ENCODE data around the gene NOC2L. TPM values are rescaled to one million over a fixed set of nuclear protein-coding genes. Genes with fewer than 3 reads are reported as not detected.

Gene NOC2L
- total RNA-seq, 1 experiment from 2014 or later: 93.4 TPM

DNA sequence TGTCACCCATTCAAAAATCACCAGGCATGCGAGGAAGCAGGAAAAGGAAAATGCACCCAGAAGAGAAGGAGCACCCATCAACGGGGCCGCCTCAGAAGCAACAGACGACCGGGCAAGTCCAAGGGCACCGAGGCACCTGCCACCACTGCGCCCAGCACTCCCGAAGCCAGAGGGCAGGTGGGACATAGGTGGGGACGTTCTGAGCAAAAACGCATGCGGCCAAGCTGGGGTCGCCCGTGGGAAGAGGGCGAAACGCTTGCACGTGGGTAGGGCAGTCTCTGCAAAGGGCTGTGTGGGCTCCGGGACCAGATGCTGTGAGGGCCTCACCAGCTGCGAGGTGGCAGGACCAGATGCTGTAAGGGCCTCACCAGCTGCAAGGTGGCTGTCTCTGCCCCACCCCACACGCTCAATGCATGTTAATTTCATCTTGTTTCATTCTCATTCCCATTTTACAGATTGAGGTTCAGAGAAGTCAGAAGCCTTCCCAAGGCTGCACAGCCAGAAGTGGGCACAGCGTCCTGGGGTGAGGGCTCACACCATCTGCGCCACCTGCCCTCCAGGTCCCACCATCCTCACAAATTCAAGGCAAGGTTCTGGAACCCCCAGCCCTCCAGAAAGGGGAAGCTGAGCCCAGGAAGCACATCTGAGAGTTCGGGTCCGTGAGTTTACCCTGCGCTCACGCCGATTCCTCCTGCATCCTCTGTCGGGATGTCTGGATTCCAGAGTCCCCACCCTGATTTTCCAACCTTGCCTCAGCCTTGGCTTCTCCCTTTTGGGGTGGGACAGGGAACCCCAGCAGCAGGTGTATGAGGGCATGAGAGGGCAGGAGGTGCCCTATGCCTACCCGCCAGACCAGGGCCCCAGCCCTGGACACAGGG, 43.5 kb downstream of the NOC2L start:
- no TSS peak for BruUV-seq (replicated peaks)
- Histone ChIP-seq H3K27me3 (replicated peaks; ENCODE audit: control insufficient read depth, insufficient read depth, low read length) (no peaks in the 10 kb centered on the region), H3K4me1 (peaks cover 3% of the 10 kb centered on the region), H3K36me3 (ENCODE audit: control insufficient read depth, insufficient read depth, low read length) (no peaks in the 10 kb centered on the region), H3K4me3 (ENCODE audit: low read depth, low read length) (no peak overlapping the region), H3K9me3 (no peaks in the 10 kb centered on the region)
- Mint-ChIP-seq H3K4me1 (ENCODE audit: low read depth, unreplicated experiment) (no peaks in the 10 kb centered on the region), H3K27ac (ENCODE audit: unreplicated experiment) (no peak overlapping the region), H3K27me3 (ENCODE audit: insufficient read depth, unreplicated experiment) (no peaks in the 10 kb centered on the region), H3K9me3 (ENCODE audit: unreplicated experiment) (no peaks in the 10 kb centered on the region), H3K4me3 (ENCODE audit: unreplicated experiment) (no peak overlapping the region), H3K36me3 (ENCODE audit: insufficient read depth, unreplicated experiment) (no peaks in the 10 kb centered on the region)
- intact Hi-C loops (cut with micrococcal nuclease; ENCODE audit: unreplicated experiment): no loop called here
- DNase-seq: peak in 1 of 2 experiments; percentile 21
- ChIA-PET CTCF (no interaction called here), POLR2A (no interaction called here)
- TF ChIP-seq, protein P1, sequence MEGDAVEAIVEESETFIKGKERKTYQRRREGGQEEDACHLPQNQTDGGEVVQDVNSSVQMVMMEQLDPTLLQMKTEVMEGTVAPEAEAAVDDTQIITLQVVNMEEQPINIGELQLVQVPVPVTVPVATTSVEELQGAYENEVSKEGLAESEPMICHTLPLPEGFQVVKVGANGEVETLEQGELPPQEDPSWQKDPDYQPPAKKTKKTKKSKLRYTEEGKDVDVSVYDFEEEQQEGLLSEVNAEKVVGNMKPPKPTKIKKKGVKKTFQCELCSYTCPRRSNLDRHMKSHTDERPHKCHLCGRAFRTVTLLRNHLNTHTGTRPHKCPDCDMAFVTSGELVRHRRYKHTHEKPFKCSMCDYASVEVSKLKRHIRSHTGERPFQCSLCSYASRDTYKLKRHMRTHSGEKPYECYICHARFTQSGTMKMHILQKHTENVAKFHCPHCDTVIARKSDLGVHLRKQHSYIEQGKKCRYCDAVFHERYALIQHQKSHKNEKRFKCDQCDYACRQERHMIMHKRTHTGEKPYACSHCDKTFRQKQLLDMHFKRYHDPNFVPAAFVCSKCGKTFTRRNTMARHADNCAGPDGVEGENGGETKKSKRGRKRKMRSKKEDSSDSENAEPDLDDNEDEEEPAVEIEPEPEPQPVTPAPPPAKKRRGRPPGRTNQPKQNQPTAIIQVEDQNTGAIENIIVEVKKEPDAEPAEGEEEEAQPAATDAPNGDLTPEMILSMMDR (IDR thresholded peaks at IDR 0.05; ENCODE audit: insufficient read depth in 1 of 2, low read depth in 1 of 2, low read length in 1 of 2, severe bottlenecking in 1 of 2, unreplicated experiment in 1 of 2): no peak

DNA sequence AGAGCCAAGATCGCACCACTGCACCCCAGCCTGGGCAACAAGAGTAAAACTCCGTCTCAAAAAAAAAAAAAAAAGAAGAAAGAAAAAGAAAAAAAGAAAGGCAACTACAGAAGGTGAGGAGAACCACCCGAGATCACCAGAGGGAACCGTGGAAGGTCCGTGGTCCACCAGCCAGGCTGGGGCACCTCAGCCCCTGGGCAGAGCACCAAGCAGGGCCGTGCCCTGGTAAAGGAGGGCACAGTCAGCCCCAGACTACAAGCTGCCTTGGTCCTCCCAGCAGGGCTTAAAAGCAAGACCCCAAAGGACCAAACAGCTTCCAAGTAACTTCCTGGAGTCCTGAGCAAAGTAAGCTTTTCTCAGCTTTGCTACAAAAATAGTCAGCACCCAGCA, 44.2 kb downstream of the NOC2L start:
- H3K4me1 Mint-ChIP-seq (ENCODE audit: low read depth, unreplicated experiment): no peaks in the 10 kb centered on the region
- no peaks in the 10 kb centered on the region for H3K9me3 Mint-ChIP-seq (ENCODE audit: unreplicated experiment)
- H3K27ac Mint-ChIP-seq (ENCODE audit: unreplicated experiment): no peak overlapping the region
- Histone ChIP-seq H3K4me3 (ENCODE audit: low read depth, low read length) (no peak overlapping the region), H3K9me3 (no peaks in the 10 kb centered on the region), H3K4me1 (no peaks in the 10 kb centered on the region), H3K27me3 (replicated peaks; ENCODE audit: control insufficient read depth, insufficient read depth, low read length) (no peaks in the 10 kb centered on the region), H3K36me3 (ENCODE audit: control insufficient read depth, insufficient read depth, low read length) (no peaks in the 10 kb centered on the region)
- no peak for DNase-seq
- no peak overlapping the region for H3K4me3 Mint-ChIP-seq (ENCODE audit: unreplicated experiment)
- no peaks in the 10 kb centered on the region for H3K27me3 Mint-ChIP-seq (ENCODE audit: insufficient read depth, unreplicated experiment)
- POLR2A ChIA-PET: no interaction called here
- intact Hi-C loops (cut with micrococcal nuclease; ENCODE audit: unreplicated experiment): no loop called here
- BruUV-seq (replicated peaks): no TSS peak
- CTCF ChIA-PET: no interaction called here
- TF ChIP-seq, protein P1 (IDR thresholded peaks at IDR 0.05; ENCODE audit: insufficient read depth in 1 of 2, low read depth in 1 of 2, low read length in 1 of 2, severe bottlenecking in 1 of 2, unreplicated experiment in 1 of 2): no peak
- H3K36me3 Mint-ChIP-seq (ENCODE audit: insufficient read depth, unreplicated experiment): no peaks in the 10 kb centered on the region

DNA sequence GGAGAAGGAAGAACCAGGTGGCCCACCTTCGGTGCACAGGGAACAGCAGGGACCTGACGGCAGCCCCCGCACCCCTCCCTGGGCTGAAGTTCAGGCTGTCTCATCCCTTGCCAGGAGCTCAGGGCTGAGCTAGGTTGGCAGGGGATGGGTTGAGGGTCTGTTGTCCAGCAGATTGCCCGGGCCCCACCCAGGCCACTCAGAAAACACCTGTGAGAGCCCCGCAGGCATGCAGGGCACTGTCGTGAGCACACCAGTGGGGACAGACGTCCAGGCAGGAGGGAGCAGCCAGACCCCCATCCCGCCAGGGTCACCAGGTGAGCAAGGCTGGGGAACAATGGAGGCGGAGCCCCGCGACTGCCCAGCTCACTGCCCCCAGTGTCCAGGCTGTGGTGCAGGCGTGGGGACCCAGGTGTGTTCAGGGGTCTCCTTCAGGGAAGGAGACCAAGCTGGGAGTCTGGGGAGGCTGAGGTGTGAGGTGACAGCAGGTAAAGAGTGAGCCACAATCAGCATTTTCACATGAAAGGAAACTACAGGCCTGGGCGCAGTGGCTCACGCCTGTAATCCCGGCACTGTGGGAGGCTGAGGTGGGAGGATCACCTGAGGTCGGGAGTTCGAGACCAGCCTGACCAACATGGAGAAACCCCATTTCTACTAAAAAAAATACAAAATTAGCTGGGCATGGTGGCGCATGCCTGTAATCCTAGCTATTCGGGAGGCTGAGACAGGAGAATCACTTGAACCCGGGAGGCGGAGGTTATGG, 44.7 kb downstream of the NOC2L start:
- H3K4me3 ChIP-seq (ENCODE audit: low read depth, low read length): no peak overlapping the region
- ChIA-PET POLR2A (no interaction called here), CTCF (no interaction called here)
- Mint-ChIP-seq H3K9me3 (ENCODE audit: unreplicated experiment) (no peaks in the 10 kb centered on the region), H3K4me1 (ENCODE audit: low read depth, unreplicated experiment) (no peaks in the 10 kb centered on the region), H3K27ac (ENCODE audit: unreplicated experiment) (no peak overlapping the region), H3K4me3 (ENCODE audit: unreplicated experiment) (no peak overlapping the region), H3K27me3 (ENCODE audit: insufficient read depth, unreplicated experiment) (no peaks in the 10 kb centered on the region), H3K36me3 (ENCODE audit: insufficient read depth, unreplicated experiment) (no peaks in the 10 kb centered on the region)
- no TSS peak for BruUV-seq (replicated peaks)
- H3K27me3 ChIP-seq (replicated peaks; ENCODE audit: control insufficient read depth, insufficient read depth, low read length): no peaks in the 10 kb centered on the region
- H3K4me1 ChIP-seq: no peaks in the 10 kb centered on the region
- peak in 1 of 2 experiments; percentile 10 for DNase-seq
- intact Hi-C loops (cut with micrococcal nuclease; ENCODE audit: unreplicated experiment): no loop called here
- TF ChIP-seq, protein P1 (IDR thresholded peaks at IDR 0.05; ENCODE audit: insufficient read depth in 1 of 2, low read depth in 1 of 2, low read length in 1 of 2, severe bottlenecking in 1 of 2, unreplicated experiment in 1 of 2): no peak
- no peaks in the 10 kb centered on the region for H3K9me3 ChIP-seq
- H3K36me3 ChIP-seq (ENCODE audit: control insufficient read depth, insufficient read depth, low read length): no peaks in the 10 kb centered on the region
